BJ (cell line): ENCODE measurements around the gene LMTK2. TPM values are rescaled to one million over a fixed set of nuclear protein-coding genes. Genes with fewer than 3 reads are reported as not detected.

Source experiments
- CTCF ChIA-PET: fragments of 350-600 bp; formaldehyde crosslinking; extraction: SDS; loops from one replicate; lab custom pipeline; 2021; ENCODE audit warnings: antibody characterized with exemption, inconsistent platforms; lab: Yijun Ruan, JAX
- POLR2A ChIA-PET: fragments of 300-600 bp; sonication (Branson Sonifier 250); formaldehyde crosslinking; extraction: SDS; loops from one replicate; lab custom pipeline; 2021; ENCODE audit warnings: antibody characterized with exemption; lab: Charles Lee
- DNase-seq: peaks from one replicate; pipeline ENCODE4 v3.0.0-alpha.2; 2011; ENCODE audit warnings: low read depth
- H3K27me3 ChIP-seq: 2 replicates; pipeline ENCODE4 v1.6.0; 2011; ENCODE audit warnings: low read length; ENCODE audit not compliant: control insufficient read depth, insufficient read depth
- H3K36me3 ChIP-seq: 2 replicates; pipeline ENCODE4 v1.5.1; 2011; ENCODE audit warnings: low read length; ENCODE audit not compliant: control insufficient read depth, insufficient read depth
- H3K4me3 ChIP-seq: 2 replicates; pipeline ENCODE4 v1.5.1; 2011; ENCODE audit warnings: low read depth, mild to moderate bottlenecking, control low read depth, low read length
- polyA plus RNA-seq: library from polyadenylated mRNA; depleted of rRNA; stranded (reverse); fragments of >200 nt; gene quantifications from 2 replicates; pipeline ENCODE4 v1.2.3, GENCODE V29; 2011
- TF ChIP-seq, protein P1 (sequence below): IDR thresholded peaks from 2 replicates; pipeline ENCODE4 v1.5.1; 2011; ENCODE audit warnings: low read depth, mild to moderate bottlenecking, control low read depth, inconsistent platforms, low read length, moderate library complexity; ENCODE audit not compliant: insufficient read depth

LMTK2 gene
- polyA plus RNA-seq, 1 experiment = 3.8 TPM

DNA sequence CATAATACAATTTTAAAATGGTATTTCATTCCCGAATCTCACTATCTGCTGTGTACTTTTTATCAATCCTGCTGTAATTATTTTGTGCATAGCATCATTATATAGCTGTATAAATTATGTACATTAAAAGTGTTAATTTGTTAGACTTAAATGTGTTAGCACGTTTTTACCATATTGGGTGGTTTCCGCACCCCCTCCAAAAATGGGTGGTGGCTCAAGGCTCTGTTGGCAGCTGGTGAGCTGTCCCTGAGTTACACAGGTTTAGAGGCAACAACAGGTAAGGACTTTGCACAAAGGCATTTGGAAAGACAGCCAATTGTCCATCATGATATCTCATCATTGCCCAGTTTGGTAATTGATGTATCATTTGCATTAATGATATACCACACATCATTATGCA, 18.6 kb upstream of the LMTK2 start:
- DNase-seq = no peak
- TF ChIP-seq, protein P1, sequence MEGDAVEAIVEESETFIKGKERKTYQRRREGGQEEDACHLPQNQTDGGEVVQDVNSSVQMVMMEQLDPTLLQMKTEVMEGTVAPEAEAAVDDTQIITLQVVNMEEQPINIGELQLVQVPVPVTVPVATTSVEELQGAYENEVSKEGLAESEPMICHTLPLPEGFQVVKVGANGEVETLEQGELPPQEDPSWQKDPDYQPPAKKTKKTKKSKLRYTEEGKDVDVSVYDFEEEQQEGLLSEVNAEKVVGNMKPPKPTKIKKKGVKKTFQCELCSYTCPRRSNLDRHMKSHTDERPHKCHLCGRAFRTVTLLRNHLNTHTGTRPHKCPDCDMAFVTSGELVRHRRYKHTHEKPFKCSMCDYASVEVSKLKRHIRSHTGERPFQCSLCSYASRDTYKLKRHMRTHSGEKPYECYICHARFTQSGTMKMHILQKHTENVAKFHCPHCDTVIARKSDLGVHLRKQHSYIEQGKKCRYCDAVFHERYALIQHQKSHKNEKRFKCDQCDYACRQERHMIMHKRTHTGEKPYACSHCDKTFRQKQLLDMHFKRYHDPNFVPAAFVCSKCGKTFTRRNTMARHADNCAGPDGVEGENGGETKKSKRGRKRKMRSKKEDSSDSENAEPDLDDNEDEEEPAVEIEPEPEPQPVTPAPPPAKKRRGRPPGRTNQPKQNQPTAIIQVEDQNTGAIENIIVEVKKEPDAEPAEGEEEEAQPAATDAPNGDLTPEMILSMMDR = no peak
- no peaks in the 10 kb centered on the region for H3K36me3 ChIP-seq
- H3K4me3 ChIP-seq = no peak overlapping the region
- ChIA-PET CTCF (no interaction called here), POLR2A (no interaction called here)
- H3K27me3 ChIP-seq = no peaks in the 10 kb centered on the region

DNA sequence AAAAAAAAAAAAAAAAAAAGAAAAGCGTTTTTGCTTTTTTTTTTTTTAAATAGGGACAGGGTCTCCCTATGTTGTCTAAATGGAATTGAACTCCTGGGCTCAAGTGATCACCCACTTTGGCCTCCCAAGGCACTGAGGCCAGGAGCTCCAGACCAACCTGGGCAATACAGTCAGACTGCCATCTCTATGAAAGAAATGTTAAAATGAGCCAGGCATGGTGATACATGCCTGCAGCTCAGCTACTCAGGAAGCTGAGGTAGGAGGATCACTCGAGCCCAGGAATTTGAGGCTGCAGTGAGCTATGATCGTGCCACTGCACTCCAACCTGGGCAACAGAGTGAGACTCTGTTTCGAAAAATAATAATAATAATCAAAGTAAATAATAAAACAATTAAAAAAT, 16.5 kb upstream of the LMTK2 start:
- Histone ChIP-seq H3K4me3 (no peak overlapping the region), H3K27me3 (no peaks in the 10 kb centered on the region), H3K36me3 (no peaks in the 10 kb centered on the region)
- CTCF ChIA-PET = interaction anchor here (1.0 kb wide), 1 partner anchor 16 kb away, joined by 3 read pairs; no protein-coding TSS in a partner anchor
- POLR2A ChIA-PET = no interaction called here
- TF ChIP-seq, protein P1 = no peak
- no peak for DNase-seq

DNA sequence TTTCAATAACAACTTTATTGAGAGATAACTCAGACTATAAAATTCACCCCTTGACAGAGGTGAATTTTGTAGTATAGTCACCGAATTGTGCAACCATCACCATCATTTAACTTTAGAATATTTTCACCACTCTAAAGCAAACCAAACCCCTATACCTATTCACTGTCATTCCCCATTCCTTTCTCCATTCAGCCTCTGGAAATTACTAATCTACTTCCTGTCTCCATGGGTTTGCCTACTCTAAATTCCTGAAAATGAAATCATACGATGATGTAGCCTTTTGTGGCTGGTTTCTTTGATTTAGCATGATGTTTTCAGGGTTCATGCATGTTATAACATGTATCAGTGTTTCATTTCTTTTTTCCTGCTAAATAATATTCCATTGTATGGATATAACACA, 15.6 kb upstream of the LMTK2 start:
- DNase-seq = no peak
- Histone ChIP-seq H3K4me3 (no peak overlapping the region), H3K36me3 (no peaks in the 10 kb centered on the region), H3K27me3 (no peaks in the 10 kb centered on the region)
- ChIA-PET CTCF (no interaction called here), POLR2A (no interaction called here)
- TF ChIP-seq, protein P1 = no peak

DNA sequence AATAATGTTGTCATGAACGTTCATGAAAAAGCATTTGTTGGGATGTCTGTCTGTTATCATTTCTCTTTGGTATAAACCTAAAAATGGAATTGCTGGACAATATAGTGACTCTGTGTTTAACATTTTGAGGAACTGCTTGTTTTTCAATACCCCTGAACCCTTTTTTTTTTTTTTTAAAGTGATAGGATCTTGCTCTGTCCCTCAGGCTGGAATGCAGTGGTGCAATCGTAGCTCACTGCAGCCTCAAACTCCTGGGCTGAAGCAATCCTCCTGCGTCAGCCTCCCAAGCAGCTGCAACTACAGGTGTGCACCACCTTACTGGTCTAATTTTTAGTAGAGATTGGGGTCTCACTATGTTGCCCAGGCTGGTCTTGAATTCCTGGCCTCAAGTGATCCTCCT, 15.1 kb upstream of the LMTK2 start:
- H3K27me3 ChIP-seq = no peaks in the 10 kb centered on the region
- ChIA-PET POLR2A (no interaction called here), CTCF (interaction anchor here (0.8 kb wide), 1 partner anchor 16 kb away, joined by 3 read pairs; no protein-coding TSS in a partner anchor)
- TF ChIP-seq, protein P1 = no peak
- H3K4me3 ChIP-seq = no peak overlapping the region
- no peaks in the 10 kb centered on the region for H3K36me3 ChIP-seq
- no peak for DNase-seq

DNA sequence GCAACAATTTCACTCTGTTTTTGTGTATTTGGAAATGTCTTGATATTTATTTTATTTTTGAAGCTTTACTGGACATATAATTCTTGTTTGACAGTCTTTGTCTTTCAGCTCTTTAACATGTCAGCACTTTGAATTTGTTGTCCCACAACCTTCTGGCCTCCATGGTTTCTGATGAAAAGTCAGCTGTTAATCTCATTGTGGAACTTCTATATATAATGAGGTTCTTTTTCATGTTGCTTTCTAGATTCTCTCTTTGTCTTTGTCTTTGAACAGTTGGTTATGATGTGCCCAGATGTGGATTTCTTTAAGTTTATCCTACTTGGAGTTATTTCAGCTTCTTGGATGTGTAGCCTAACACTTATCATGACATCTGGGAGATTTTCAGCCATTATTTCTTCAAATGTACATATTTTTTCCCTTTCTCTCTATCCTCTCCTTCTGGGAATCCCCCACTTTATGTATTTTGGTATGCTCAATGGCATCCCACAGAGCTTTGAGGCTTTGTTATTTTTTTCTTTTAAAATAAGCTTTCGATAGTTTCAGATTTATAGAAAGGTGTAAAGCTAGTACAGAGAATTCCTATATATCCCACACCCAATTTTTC, 9.5 kb upstream of the LMTK2 start:
- DNase-seq = no peak
- no peak overlapping the region for H3K4me3 ChIP-seq
- ChIA-PET POLR2A (no interaction called here), CTCF (interaction anchor here (0.9 to 2.8 kb wide), 3 partner anchors 9 to 76 kb away, joined by 4 to 12 read pairs (median 6); no protein-coding TSS in a partner anchor)
- no peaks in the 10 kb centered on the region for H3K36me3 ChIP-seq
- TF ChIP-seq, protein P1 = no peak
- H3K27me3 ChIP-seq = no peaks in the 10 kb centered on the region
